ENCODE results near the gene IGFBP2.

IGFBP2 gene

GRCh38 chr2:216619411-216620393, 13.5 kb upstream of the IGFBP2 start:
- no peak overlapping the region for H3K27ac ChIP-seq (ENCODE audit: low read depth, low read length)
- H3K9ac ChIP-seq (ENCODE audit: low read length), result no peak overlapping the region
- H3K4me1 ChIP-seq (ENCODE audit: control insufficient read depth, insufficient read depth, low read length), result no peaks in the 10 kb centered on the region
- H3K4me3 ChIP-seq (ENCODE audit: low read length), result no peak overlapping the region
- no peaks in the 10 kb centered on the region for H3K36me3 ChIP-seq (ENCODE audit: control insufficient read depth, insufficient read depth, low read length)
- H3K27me3 ChIP-seq (ENCODE audit: control insufficient read depth, insufficient read depth, low read length), result no peaks in the 10 kb centered on the region

- Histone ChIP-seq H3K27ac (ENCODE audit: low read depth, low read length) (no peak overlapping the region), H3K27me3 (ENCODE audit: control insufficient read depth, insufficient read depth, low read length) (no peaks in the 10 kb centered on the region), H3K9ac (ENCODE audit: low read length) (no peak overlapping the region), H3K4me3 (ENCODE audit: low read length) (no peak overlapping the region), H3K36me3 (ENCODE audit: control insufficient read depth, insufficient read depth, low read length) (no peaks in the 10 kb centered on the region), H3K4me1 (ENCODE audit: control insufficient read depth, insufficient read depth, low read length) (no peaks in the 10 kb centered on the region)
These were observed 12.4 kb upstream of the IGFBP2 start for GRCh38 chr2:216620786-216621185.

- Histone ChIP-seq H3K9ac (ENCODE audit: low read length) (no peak overlapping the region), H3K4me3 (ENCODE audit: low read length) (no peak overlapping the region), H3K4me1 (ENCODE audit: control insufficient read depth, insufficient read depth, low read length) (no peaks in the 10 kb centered on the region), H3K27ac (ENCODE audit: low read depth, low read length) (no peak overlapping the region), H3K27me3 (ENCODE audit: control insufficient read depth, insufficient read depth, low read length) (no peaks in the 10 kb centered on the region), H3K36me3 (ENCODE audit: control insufficient read depth, insufficient read depth, low read length) (no peaks in the 10 kb centered on the region)
These were observed 11.9 kb upstream of the IGFBP2 start for GRCh38 chr2:216621292-216621691.

GRCh38 chr2:216622526-216622925, 10.7 kb upstream of the IGFBP2 start:
- Histone ChIP-seq H3K4me3 (ENCODE audit: low read length) (no peak overlapping the region), H3K27ac (ENCODE audit: low read depth, low read length) (no peak overlapping the region), H3K9ac (ENCODE audit: low read length) (no peak overlapping the region), H3K36me3 (ENCODE audit: control insufficient read depth, insufficient read depth, low read length) (no peaks in the 10 kb centered on the region), H3K27me3 (ENCODE audit: control insufficient read depth, insufficient read depth, low read length) (no peaks in the 10 kb centered on the region), H3K4me1 (ENCODE audit: control insufficient read depth, insufficient read depth, low read length) (no peaks in the 10 kb centered on the region)

GRCh38 chr2:216624251-216624650, 9.0 kb upstream of the IGFBP2 start:
- Histone ChIP-seq H3K36me3 (ENCODE audit: control insufficient read depth, insufficient read depth, low read length) (no peaks in the 10 kb centered on the region), H3K9ac (ENCODE audit: low read length) (no peak overlapping the region), H3K27ac (ENCODE audit: low read depth, low read length) (no peak overlapping the region), H3K27me3 (ENCODE audit: control insufficient read depth, insufficient read depth, low read length) (no peaks in the 10 kb centered on the region), H3K4me3 (ENCODE audit: low read length) (no peak overlapping the region), H3K4me1 (ENCODE audit: control insufficient read depth, insufficient read depth, low read length) (no peaks in the 10 kb centered on the region)

GRCh38 chr2:216626168-216626874, 6.9 kb upstream of the IGFBP2 start:
- Histone ChIP-seq H3K4me3 (ENCODE audit: low read length) (no peak overlapping the region), H3K27ac (ENCODE audit: low read depth, low read length) (no peak overlapping the region), H3K36me3 (ENCODE audit: control insufficient read depth, insufficient read depth, low read length) (no peaks in the 10 kb centered on the region), H3K9ac (ENCODE audit: low read length) (no peak overlapping the region), H3K4me1 (ENCODE audit: control insufficient read depth, insufficient read depth, low read length) (no peaks in the 10 kb centered on the region), H3K27me3 (ENCODE audit: control insufficient read depth, insufficient read depth, low read length) (no peaks in the 10 kb centered on the region)

- no peak overlapping the region for H3K27ac ChIP-seq (ENCODE audit: low read depth, low read length)
- no peak overlapping the region for H3K9ac ChIP-seq (ENCODE audit: low read length)
- H3K36me3 ChIP-seq (ENCODE audit: control insufficient read depth, insufficient read depth, low read length), result no peaks in the 10 kb centered on the region
- no peak overlapping the region for H3K4me3 ChIP-seq (ENCODE audit: low read length)
- no peaks in the 10 kb centered on the region for H3K27me3 ChIP-seq (ENCODE audit: control insufficient read depth, insufficient read depth, low read length)
- no peaks in the 10 kb centered on the region for H3K4me1 ChIP-seq (ENCODE audit: control insufficient read depth, insufficient read depth, low read length)
These were observed 6.4 kb upstream of the IGFBP2 start for GRCh38 chr2:216626875-216627245.

- H3K9ac ChIP-seq (ENCODE audit: low read length), result no peak overlapping the region
- no peak overlapping the region for H3K27ac ChIP-seq (ENCODE audit: low read depth, low read length)
- no peaks in the 10 kb centered on the region for H3K27me3 ChIP-seq (ENCODE audit: control insufficient read depth, insufficient read depth, low read length)
- no peaks in the 10 kb centered on the region for H3K4me1 ChIP-seq (ENCODE audit: control insufficient read depth, insufficient read depth, low read length)
- H3K36me3 ChIP-seq (ENCODE audit: control insufficient read depth, insufficient read depth, low read length), result no peaks in the 10 kb centered on the region
- no peak overlapping the region for H3K4me3 ChIP-seq (ENCODE audit: low read length)
These were observed 3.4 kb upstream of the IGFBP2 start for GRCh38 chr2:216629784-216630183.

GRCh38 chr2:216632346-216632951, 771 bp upstream of the IGFBP2 start:
- H3K27me3 ChIP-seq (ENCODE audit: control insufficient read depth, insufficient read depth, low read length), result peaks cover 8% of the 10 kb centered on the region
- H3K36me3 ChIP-seq (ENCODE audit: control insufficient read depth, insufficient read depth, low read length), result no peaks in the 10 kb centered on the region
- no peak overlapping the region for H3K4me3 ChIP-seq (ENCODE audit: low read length)
- no peak overlapping the region for H3K9ac ChIP-seq (ENCODE audit: low read length)
- H3K27ac ChIP-seq (ENCODE audit: low read depth, low read length), result no peak overlapping the region
- no peaks in the 10 kb centered on the region for H3K4me1 ChIP-seq (ENCODE audit: control insufficient read depth, insufficient read depth, low read length)

- Histone ChIP-seq H3K4me3 (ENCODE audit: low read length) (peak overlapping the region; percentile 37), H3K9ac (ENCODE audit: low read length) (no peak overlapping the region), H3K27me3 (ENCODE audit: control insufficient read depth, insufficient read depth, low read length) (peaks cover 8% of the 10 kb centered on the region), H3K27ac (ENCODE audit: low read depth, low read length) (no peak overlapping the region), H3K36me3 (ENCODE audit: control insufficient read depth, insufficient read depth, low read length) (no peaks in the 10 kb centered on the region), H3K4me1 (ENCODE audit: control insufficient read depth, insufficient read depth, low read length) (no peaks in the 10 kb centered on the region)
These were observed 573 bp downstream of the IGFBP2 start for GRCh38 chr2:216633616-216634369.

GRCh38 chr2:216634370-216635148, 1.3 kb downstream of the IGFBP2 start:
- peak overlapping the region; percentile 37 for H3K4me3 ChIP-seq (ENCODE audit: low read length)
- H3K4me1 ChIP-seq (ENCODE audit: control insufficient read depth, insufficient read depth, low read length), result no peaks in the 10 kb centered on the region
- H3K27ac ChIP-seq (ENCODE audit: low read depth, low read length), result no peak overlapping the region
- peaks cover 8% of the 10 kb centered on the region for H3K27me3 ChIP-seq (ENCODE audit: control insufficient read depth, insufficient read depth, low read length)
- no peak overlapping the region for H3K9ac ChIP-seq (ENCODE audit: low read length)
- H3K36me3 ChIP-seq (ENCODE audit: control insufficient read depth, insufficient read depth, low read length), result no peaks in the 10 kb centered on the region

Data from rectal smooth muscle tissue (tissue), 1 donor.